Stimulated activated CD8-positive, alpha-beta memory T cell treated with anti-CD3 and anti-CD28 coated beads, Interleukin-4, amount 100 ng/mL, for 48 hours (primary cell): ENCODE results near the gene DAB2.

ENCODE experiments used
- DNase-seq: peaks from one replicate; pipeline ENCODE4 v3.0.0-alpha.2; 2020

DAB2 gene

DNA sequence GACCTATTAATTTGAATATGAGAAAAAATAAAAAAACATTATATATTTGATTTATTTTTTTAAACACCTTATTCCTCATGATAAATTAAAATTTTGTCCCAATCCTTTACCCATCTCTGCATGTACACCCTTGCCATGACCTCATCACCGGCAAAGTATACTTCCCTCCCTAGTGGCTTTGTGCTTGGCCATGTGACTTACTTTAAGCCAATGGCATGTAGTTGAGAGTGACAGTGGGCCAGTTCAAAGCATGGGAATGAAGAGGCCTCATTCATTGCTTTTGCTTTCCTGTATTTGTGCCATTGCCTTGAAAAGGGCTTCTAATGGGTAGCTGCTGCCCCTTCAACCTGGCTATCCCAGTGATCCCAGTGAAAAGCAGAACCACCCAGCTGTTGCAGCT is 91.7 kb downstream of the DAB2 start:
- DNase-seq, result no peak

DNA sequence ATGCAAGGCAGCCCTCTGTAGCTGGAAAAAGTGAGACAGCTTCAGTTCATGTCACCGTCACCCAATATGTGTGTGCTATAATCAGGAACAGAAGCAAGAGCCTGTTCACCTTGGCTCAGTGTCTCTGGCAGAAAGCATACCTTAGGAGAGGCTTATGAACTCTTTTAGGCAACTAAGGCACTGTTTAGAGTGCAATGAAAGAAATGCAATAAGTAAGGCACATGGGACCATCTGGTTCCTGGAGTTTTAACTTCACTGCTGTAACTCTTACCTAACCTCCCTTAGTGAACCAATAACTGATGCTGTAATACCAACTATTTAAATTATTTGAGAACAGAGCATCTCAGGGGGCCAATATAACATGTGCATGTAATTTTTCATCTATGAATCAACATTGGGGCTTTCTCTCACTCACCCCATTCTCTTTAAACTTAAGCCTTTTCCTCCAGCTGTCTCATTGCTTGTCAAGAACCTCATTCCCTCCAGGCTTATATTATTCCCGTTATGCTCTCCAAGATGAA is 92.9 kb downstream of the DAB2 start:
- no peak for DNase-seq

DNA sequence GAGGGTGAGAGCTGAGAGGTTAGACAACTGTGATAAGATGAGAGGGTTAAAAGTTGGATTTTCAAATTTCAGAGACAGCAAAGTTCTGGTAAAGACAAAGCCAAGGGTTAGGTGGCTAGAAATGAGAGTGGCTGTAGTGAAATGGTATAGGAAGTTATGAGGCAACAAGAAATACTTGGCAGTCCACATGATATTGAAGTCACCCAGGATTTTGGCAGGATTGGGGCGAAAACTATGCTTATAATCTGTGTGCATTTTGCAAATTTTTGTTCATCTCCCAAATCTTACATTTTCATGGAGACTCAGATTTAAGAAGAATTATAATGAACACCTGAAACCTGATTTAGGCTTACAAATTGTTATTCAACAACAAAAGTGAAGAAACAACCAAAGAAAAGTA is 96.0 kb downstream of the DAB2 start:
- no peak for DNase-seq

DNA sequence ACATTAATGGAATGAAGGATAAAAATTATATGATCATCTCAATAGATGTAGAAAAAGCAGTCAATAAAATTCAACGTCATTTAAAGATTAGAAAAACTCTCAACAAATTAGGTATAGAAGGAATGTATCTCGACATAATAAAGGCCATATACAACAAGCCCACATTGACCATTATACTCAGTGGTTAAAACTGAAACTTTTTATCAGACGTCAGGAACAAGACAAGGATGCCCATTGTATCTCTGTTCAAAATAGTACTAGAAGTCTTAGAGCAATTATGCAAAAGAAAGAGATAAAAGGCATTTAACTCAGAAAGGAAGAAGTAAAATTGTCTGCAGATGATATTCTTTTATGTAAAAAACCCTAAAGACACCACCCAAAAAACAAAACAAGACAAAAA is 101.2 kb downstream of the DAB2 start:
- no peak for DNase-seq
